HCT116 (cell line): ENCODE measurements around the gene COL18A1. TPM values are rescaled to one million over a fixed set of nuclear protein-coding genes. Genes with fewer than 3 reads are reported as not detected.
A peak's percentile ranks its signal among the peaks of the same experiment; 100 is the strongest.
"Not testable (repeated sequence)": the region's sequence is repeated elsewhere in the genome, so short reads cannot be mapped to it uniquely, and the experiment has no call there.

Experiments
- ATAC-seq: fragments of 200-7000 bp; cut with Tn5 transposase; 2 replicates; pipeline ENCODE4 v1.9.1; 2020; ENCODE audit warnings: mild to moderate bottlenecking, moderate library complexity
- BruUV-seq: library from RNA; stranded (reverse); fragments of 400-500 nt; replicated peaks from 2 replicates; lab custom pipeline; 2021; lab: Mats Ljungman, UMichigan
- CTCF ChIA-PET: fragments of 300-600 bp; sonication (Branson Sonifier 250); formaldehyde crosslinking; loops from one replicate; lab custom pipeline; 2021; ENCODE audit warnings: antibody characterized with exemption; lab: Charles Lee
- POLR2A ChIA-PET: fragments of 300-600, 350-600 bp; sonication (Branson Sonifier 250); formaldehyde crosslinking; loops from one replicate; lab custom pipeline; 2021; ENCODE audit warnings: antibody characterized with exemption; lab: Charles Lee
- RAD21 ChIA-PET, 2 experiments: fragments of 300-600 bp; sonication (Branson Sonifier 250); formaldehyde crosslinking; loops; one replicate each; lab custom pipeline; 2023; ENCODE audit warnings: low total read pairs in 2 of 2; ENCODE audit not compliant: uncharacterized antibody in 2 of 2, unreplicated experiment in 2 of 2, low non-redundant PET in 1 of 2; lab: Charles Lee
- DNase-seq: peaks from one replicate; pipeline ENCODE4 v3.0.0-alpha.2; 2010; ENCODE audit warnings: low read depth, low spot score
- H2AFZ ChIP-seq: fragments of 200-600 bp; shearing (Covaris generic), sonication (generic); 2 replicates; pipeline ENCODE4 v1.6.1; 2017; ENCODE audit warnings: low read depth, mixed run types, mixed read lengths, antibody characterized with exemption, low read length; ENCODE audit not compliant: poor library complexity, severe bottlenecking
- H3K27ac ChIP-seq: 2 replicates; pipeline ENCODE4 v1.5.1; 2012; ENCODE audit warnings: low read depth, low read length
- H3K27me3 ChIP-seq: fragments of 200-600 bp; sonication (generic); 2 replicates; pipeline ENCODE4 v1.6.1; 2016; ENCODE audit warnings: mixed run types, low read length, mixed read lengths; ENCODE audit not compliant: insufficient read depth
- H3K36me3 ChIP-seq, 2 experiments: fragments of 200-500 bp in 1 of 2; fragments of 200-600 bp in 1 of 2; sonication (Bioruptor generic) in 1 of 2; sonication (generic) in 1 of 2; 2 replicates each; pipeline versions ENCODE4 v1.5.1 to v1.6.1; 2014 to 2016; ENCODE audit warnings: low read length in 2 of 2, inconsistent platforms in 1 of 2, mixed read lengths in 1 of 2, mixed run types in 1 of 2; ENCODE audit not compliant: insufficient read depth in 2 of 2, control insufficient read depth in 1 of 2
- H3K4me1 ChIP-seq, 2 experiments: fragments of 200-600 bp in 1 of 2; sonication (generic) in 1 of 2; 2 replicates each; pipeline versions ENCODE4 v1.5.1 to v1.6.1; 2012 to 2017; ENCODE audit warnings: low read length in 2 of 2, inconsistent platforms in 1 of 2, mild to moderate bottlenecking in 1 of 2, mixed read lengths in 1 of 2, mixed run types in 1 of 2, moderate library complexity in 1 of 2; ENCODE audit not compliant: insufficient read depth in 2 of 2, control insufficient read depth in 1 of 2
- H3K4me2 ChIP-seq: fragments of 200-600 bp; sonication (generic); 2 replicates; pipeline ENCODE4 v1.6.1; 2017; ENCODE audit warnings: mixed run types, low read length, mixed read lengths
- H3K4me3 ChIP-seq, 2 experiments: fragments of 200-600 bp in 1 of 2; sonication (generic) in 1 of 2; replicated peaks in 1 of 2; 2 replicates each; pipeline ENCODE4 v1.5.1; 2011 to 2016; ENCODE audit warnings: low read length in 2 of 2, control low read depth in 1 of 2, low read depth in 1 of 2, mild to moderate bottlenecking in 1 of 2, mixed read lengths in 1 of 2, mixed run types in 1 of 2
- H3K79me2 ChIP-seq: fragments of 200-600 bp; sonication (generic); 2 replicates; pipeline ENCODE4 v1.6.1; 2017; ENCODE audit warnings: mild to moderate bottlenecking, mixed run types, low read length, moderate library complexity, mixed read lengths; ENCODE audit not compliant: insufficient read depth
- H3K9ac ChIP-seq: fragments of 200-600 bp; sonication (generic); 2 replicates; pipeline ENCODE4 v1.6.1; 2016; ENCODE audit warnings: low read length, mixed read lengths
- H3K9me2 ChIP-seq: fragments of 200-600 bp; sonication (generic), shearing (Covaris generic); 2 replicates; pipeline ENCODE4 v1.6.1; 2017; ENCODE audit warnings: mixed run types, mild to moderate bottlenecking, moderate library complexity; ENCODE audit not compliant: insufficient read depth
- H3K9me3 ChIP-seq, 2 experiments: fragments of 200-500 bp in 1 of 2; fragments of 200-600 bp in 1 of 2; sonication (Bioruptor generic) in 1 of 2; sonication (generic) in 1 of 2; 2 replicates each; pipeline ENCODE4 v1.6.1; 2014 to 2017; ENCODE audit warnings: low read length in 2 of 2, mixed read lengths in 2 of 2, inconsistent platforms in 1 of 2, low read depth in 1 of 2, mild to moderate bottlenecking in 1 of 2, mixed run types in 1 of 2, moderate library complexity in 1 of 2; ENCODE audit not compliant: control insufficient read depth in 1 of 2, insufficient read depth in 1 of 2
- H4K20me1 ChIP-seq: fragments of 200-600 bp; sonication (generic), shearing (Covaris generic); 2 replicates; pipeline ENCODE4 v1.6.1; 2017; ENCODE audit warnings: mixed run types, mild to moderate bottlenecking, moderate library complexity; ENCODE audit not compliant: insufficient read depth
- POLR2AphosphoS5 ChIP-seq: IDR thresholded peaks from 2 replicates; pipeline ENCODE4 v1.6.1; 2011; ENCODE audit warnings: mild to moderate bottlenecking, low read depth, low read length, moderate library complexity
- RAD21 ChIP-seq: IDR thresholded peaks from 2 replicates; pipeline ENCODE4 v1.6.1; 2012; ENCODE audit warnings: low read depth, mild to moderate bottlenecking
- SP1 ChIP-seq: IDR thresholded peaks from 2 replicates; pipeline ENCODE4 v1.6.1; 2012; ENCODE audit warnings: low read depth
- TCF7L2 ChIP-seq: IDR thresholded peaks from 2 replicates; pipeline ENCODE4 v1.7.0; 2011; ENCODE audit warnings: borderline replicate concordance, inconsistent platforms; ENCODE audit not compliant: insufficient read depth, insufficient read length; ENCODE audit errors: extremely low read depth
- intact Hi-C: fragments of 100-400 bp; cut with micrococcal nuclease; formaldehyde crosslinking; loops from 2 replicates; pipeline ENCODE4 v1.10.0; 2022
- total RNA-seq: library from RNA; stranded (reverse); gene quantifications from one replicate; pipeline ENCODE4 v1.2.1, GENCODE V29; 2021; ENCODE audit not compliant: unreplicated experiment
- TF ChIP-seq, protein P1 (sequence below): IDR thresholded peaks from 2 replicates; pipeline ENCODE4 v1.6.1; 2012; ENCODE audit warnings: low read depth

The COL18A1 gene
- total RNA-seq, 1 experiment from 2014 or later, result 59.5 TPM

DNA sequence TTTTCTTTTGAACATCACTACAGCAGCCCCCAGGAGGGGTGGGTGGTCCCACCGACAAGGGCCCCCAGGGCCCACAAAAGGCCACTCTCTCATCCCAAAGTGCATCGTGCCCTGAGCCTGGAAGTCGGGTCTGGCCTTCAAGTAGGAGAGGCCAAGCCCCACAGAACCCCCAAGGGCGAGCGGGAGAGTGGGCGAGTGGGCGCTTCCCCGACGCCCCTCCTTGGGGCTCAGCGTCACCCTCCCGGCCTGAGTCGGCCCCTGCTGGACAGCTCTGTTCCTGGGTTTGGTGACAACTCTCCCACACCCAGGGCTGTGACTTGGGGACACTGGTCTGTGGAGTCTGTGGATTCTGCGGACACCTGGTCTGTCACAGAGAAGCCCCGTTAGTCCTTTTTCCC, 42.2 kb upstream of the COL18A1 start (continued):
- TF ChIP-seq, protein P1, sequence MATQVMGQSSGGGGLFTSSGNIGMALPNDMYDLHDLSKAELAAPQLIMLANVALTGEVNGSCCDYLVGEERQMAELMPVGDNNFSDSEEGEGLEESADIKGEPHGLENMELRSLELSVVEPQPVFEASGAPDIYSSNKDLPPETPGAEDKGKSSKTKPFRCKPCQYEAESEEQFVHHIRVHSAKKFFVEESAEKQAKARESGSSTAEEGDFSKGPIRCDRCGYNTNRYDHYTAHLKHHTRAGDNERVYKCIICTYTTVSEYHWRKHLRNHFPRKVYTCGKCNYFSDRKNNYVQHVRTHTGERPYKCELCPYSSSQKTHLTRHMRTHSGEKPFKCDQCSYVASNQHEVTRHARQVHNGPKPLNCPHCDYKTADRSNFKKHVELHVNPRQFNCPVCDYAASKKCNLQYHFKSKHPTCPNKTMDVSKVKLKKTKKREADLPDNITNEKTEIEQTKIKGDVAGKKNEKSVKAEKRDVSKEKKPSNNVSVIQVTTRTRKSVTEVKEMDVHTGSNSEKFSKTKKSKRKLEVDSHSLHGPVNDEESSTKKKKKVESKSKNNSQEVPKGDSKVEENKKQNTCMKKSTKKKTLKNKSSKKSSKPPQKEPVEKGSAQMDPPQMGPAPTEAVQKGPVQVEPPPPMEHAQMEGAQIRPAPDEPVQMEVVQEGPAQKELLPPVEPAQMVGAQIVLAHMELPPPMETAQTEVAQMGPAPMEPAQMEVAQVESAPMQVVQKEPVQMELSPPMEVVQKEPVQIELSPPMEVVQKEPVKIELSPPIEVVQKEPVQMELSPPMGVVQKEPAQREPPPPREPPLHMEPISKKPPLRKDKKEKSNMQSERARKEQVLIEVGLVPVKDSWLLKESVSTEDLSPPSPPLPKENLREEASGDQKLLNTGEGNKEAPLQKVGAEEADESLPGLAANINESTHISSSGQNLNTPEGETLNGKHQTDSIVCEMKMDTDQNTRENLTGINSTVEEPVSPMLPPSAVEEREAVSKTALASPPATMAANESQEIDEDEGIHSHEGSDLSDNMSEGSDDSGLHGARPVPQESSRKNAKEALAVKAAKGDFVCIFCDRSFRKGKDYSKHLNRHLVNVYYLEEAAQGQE, result no peak
- TF ChIP-seq SP1 (no peak), RAD21 (no peak), POLR2AphosphoS5 (no peak), TCF7L2 (no peak)

DNA sequence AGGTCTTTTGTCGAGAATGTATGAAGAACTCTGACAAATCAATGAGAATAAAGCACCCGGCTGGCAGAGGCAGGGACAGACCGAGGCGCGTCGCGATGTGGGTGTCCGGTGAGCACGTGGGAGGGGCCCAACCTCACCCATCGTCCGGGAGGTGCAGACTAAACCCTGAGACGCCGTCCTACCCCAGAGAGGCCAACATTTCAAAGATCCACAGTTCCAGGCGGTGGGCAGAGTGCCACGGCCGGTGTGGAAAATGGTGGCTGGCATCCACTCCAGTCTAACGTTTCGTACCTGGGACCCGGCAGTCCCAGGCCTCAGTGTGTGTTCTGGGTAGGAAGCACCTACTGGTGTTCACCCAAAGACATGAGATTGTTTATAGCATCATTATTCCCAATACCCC, 41.7 kb upstream of the COL18A1 start:
- H3K9me2 ChIP-seq, H3K9me3 ChIP-seq, H3K79me2 ChIP-seq, ATAC-seq, DNase-seq, intact Hi-C loops, RAD21 ChIA-PET, H3K27me3 ChIP-seq, CTCF ChIA-PET, H3K36me3 ChIP-seq, H2AFZ ChIP-seq, POLR2A ChIA-PET, BruUV-seq, H4K20me1 ChIP-seq: not testable (repeated sequence)
- Histone ChIP-seq H3K4me3 (peak overlapping the region in 1 of 2 experiments; percentile 45; a peak in 1 of 4 replicates), H3K4me2 (peak overlapping the region; percentile 83), H3K4me1 (peaks cover 44 to 74% of the 10 kb centered on the region in 2 experiments), H3K27ac (peak overlapping the region; percentile 99), H3K9ac (peak overlapping the region; percentile 73)
